GM12878 (cell line): Measurements from ENCODE around the gene ISG20L2. TPM values are rescaled to one million over a fixed set of nuclear protein-coding genes. Genes with fewer than 3 reads are reported as not detected.

Experiments
- ASH2L ChIP-seq: fragments of 300-600, 200-600 bp; sonication (generic); IDR thresholded peaks from 2 replicates; pipeline ENCODE4 v1.6.1; 2017; ENCODE audit warnings: low read depth, mild to moderate bottlenecking, borderline replicate concordance
- BCL11A ChIP-seq: IDR thresholded peaks from 2 replicates; pipeline ENCODE4 v1.6.1; 2011; ENCODE audit warnings: low read depth, low read length
- CEBPZ ChIP-seq: fragments of 150-350 bp; IDR thresholded peaks from 2 replicates; pipeline ENCODE4 v1.6.1; 2016; ENCODE audit warnings: low read depth, low read length
- EGR1 ChIP-seq, 2 experiments: IDR thresholded peaks; 1 replicate in 1 of 2; 2 replicates in 1 of 2; pipeline ENCODE4 v1.6.1; 2011 to 2012; ENCODE audit warnings: low read depth in 2 of 2, low read length in 2 of 2, borderline replicate concordance in 1 of 2, mild to moderate bottlenecking in 1 of 2, moderate library complexity in 1 of 2
- EP300 ChIP-seq, 2 experiments: fragments of 150-350 bp in 1 of 2; IDR thresholded peaks; 2 replicates each; pipeline ENCODE4 v1.6.1; 2011 to 2012; ENCODE audit warnings: low read depth in 2 of 2, low read length in 2 of 2, borderline replicate concordance in 1 of 2, improper control_type of control experiment in 1 of 2, inconsistent platforms in 1 of 2; ENCODE audit not compliant: control insufficient read depth in 1 of 2
- ESRRA ChIP-seq: IDR thresholded peaks from 2 replicates; pipeline ENCODE4 v1.6.1; 2012; ENCODE audit warnings: mild to moderate bottlenecking, low read length, improper control_type of control experiment
- EZH2 ChIP-seq: IDR thresholded peaks from 2 replicates; pipeline ENCODE4 v1.6.1; 2012; ENCODE audit warnings: low read depth, mild to moderate bottlenecking, control low read depth, inconsistent platforms, low read length, borderline replicate concordance; ENCODE audit not compliant: control insufficient read depth
- GABPA ChIP-seq: IDR thresholded peaks from 2 replicates; pipeline ENCODE4 v1.6.1; 2014; ENCODE audit warnings: antibody characterized with exemption, low read depth, mild to moderate bottlenecking, inconsistent platforms
- IRF5 ChIP-seq: fragments of 450-650 bp; IDR thresholded peaks from 2 replicates; pipeline ENCODE4 v1.6.1; 2017; ENCODE audit warnings: borderline replicate concordance
- KAT2A ChIP-seq: conservative IDR thresholded peaks from 2 replicates; pipeline ENCODE4 v1.6.1; 2011; ENCODE audit warnings: low read depth, low read length; ENCODE audit not compliant: control insufficient read depth
- NFXL1 ChIP-seq: fragments of 450-650 bp; IDR thresholded peaks from 2 replicates; pipeline ENCODE4 v1.6.1; 2017; ENCODE audit warnings: antibody characterized with exemption, mild to moderate bottlenecking, borderline replicate concordance
- NFYA ChIP-seq: IDR thresholded peaks from 2 replicates; pipeline ENCODE4 v1.6.1; 2011; ENCODE audit warnings: low read depth, mild to moderate bottlenecking, low read length, improper control_type of control experiment, borderline replicate concordance
- NR2F1 ChIP-seq: fragments of 450-650 bp; conservative IDR thresholded peaks from 2 replicates; pipeline ENCODE4 v1.6.1; 2017; ENCODE audit warnings: mild to moderate bottlenecking
- PAX5 ChIP-seq: IDR thresholded peaks from 2 replicates; pipeline ENCODE4 v1.6.1; 2011; ENCODE audit warnings: low read depth, low read length, borderline replicate concordance
- RCOR1 ChIP-seq: conservative IDR thresholded peaks from 2 replicates; pipeline ENCODE4 v1.6.1; 2012; ENCODE audit warnings: low read depth, low read length, improper control_type of control experiment
- RFX5 ChIP-seq: IDR thresholded peaks from 2 replicates; pipeline ENCODE4 v1.6.1; 2011; ENCODE audit warnings: low read depth, low read length, improper control_type of control experiment
- RUNX3 ChIP-seq: IDR thresholded peaks from 2 replicates; pipeline ENCODE4 v1.6.1; 2012; ENCODE audit warnings: low read length, inconsistent platforms
- SIN3A ChIP-seq: IDR thresholded peaks from 2 replicates; pipeline ENCODE4 v1.6.1; 2012; ENCODE audit warnings: low read depth, low read length, improper control_type of control experiment
- USF2 ChIP-seq: IDR thresholded peaks from 2 replicates; pipeline ENCODE4 v1.6.1; 2011; ENCODE audit warnings: low read depth, low read length, improper control_type of control experiment, borderline replicate concordance
- ZBED1 ChIP-seq: IDR thresholded peaks from 2 replicates; pipeline ENCODE4 v1.6.1; 2016; ENCODE audit warnings: borderline replicate concordance
- ZBTB33 ChIP-seq: fragments of 450-650 bp; IDR thresholded peaks from 2 replicates; pipeline ENCODE4 v1.6.1; 2017; ENCODE audit warnings: mild to moderate bottlenecking
- ZNF207 ChIP-seq: fragments of 450-650 bp; IDR thresholded peaks from 2 replicates; pipeline ENCODE4 v1.6.1; 2014; ENCODE audit warnings: antibody characterized with exemption, mild to moderate bottlenecking, borderline replicate concordance
- polyA plus RNA-seq, 11 experiments: library from polyadenylated mRNA; depleted of rRNA in 4 of 11; unstranded in 6 of 11; stranded (reverse) in 5 of 11; fragments of >200 nt; fragmentation: Nextera tagmentation in 4 of 11; fragmentation: Illumina TruSeq in 1 of 11; extraction: Ambion mirVana in 4 of 11; extraction: Trizol in 1 of 11; gene quantifications; 1 replicate in 1 of 11; 2 replicates in 10 of 11; pipeline versions ENCODE4 v1.2.1 to v1.2.3, GENCODE V29; 2011 to 2016; ENCODE audit warnings: inconsistent platforms in 2 of 11, missing spikeins in 2 of 11, low read depth in 1 of 11
- total RNA-seq, 4 experiments: library from RNA; depleted of rRNA in 3 of 4; stranded (reverse); fragments of >200 nt in 3 of 4; fragmentation: Illumina TruSeq in 1 of 4; extraction: Trizol in 1 of 4; gene quantifications; 2 replicates each; pipeline versions ENCODE4 v1.2.1 to v1.2.3, GENCODE V29; 2013 to 2021

ISG20L2 gene
- total and polyA plus RNA-seq, 10 of the 15 experiments (the other 5 are each of a cell fraction or from before 2014, with no cell fraction given): 16.4 to 111 (median 48.0) TPM

- TF ChIP-seq ZBTB33 (0 out of 2 replicates have a peak, but pooled peaks have one; percentile 32), EGR1 (IDR thresholded peaks at IDR 0.05; ENCODE audit: borderline replicate concordance in 1 of 2, low read depth in 2 of 2, low read length in 2 of 2) (peak; percentile 81 to 87), CEBPZ (no peak), NFXL1 (no peak), RCOR1 (no peak), EZH2 (no peak), KAT2A (no peak), NR2F1 (no peak; the same call in 1 of the 2 replicates), USF2 (no peak), ESRRA (peak; percentile 55; the same call in 1 of the 2 replicates), SIN3A (peak; percentile 39; the same call in 1 of the 2 replicates), ASH2L (no peak), NFYA (no peak), ZNF207 (peak; percentile 96; the same call in 1 of the 2 replicates), BCL11A (no peak), ZBED1 (no peak), PAX5 (peak; percentile 79), RUNX3 (peak; percentile 38), RFX5 (0 out of 2 replicates have a peak, but pooled peaks have one; percentile 39), EP300 (IDR thresholded peaks at IDR 0.05; ENCODE audit: borderline replicate concordance in 1 of 2, control insufficient read depth in 1 of 2, low read depth in 2 of 2, low read length in 2 of 2) (peak in 1 of 2 experiments; percentile 14; a peak in 1 of 4 replicates), GABPA (peak; percentile 80; the same call in 1 of the 2 replicates), IRF5 (no peak)
Measured at GRCh38 chr1:156728599-156729462, at the start of gene ISG20L2 (continued).
